Coronary artery (tissue), 2 donors: ENCODE results near the gene ABR.
A peak's percentile ranks its signal among the peaks of the same experiment; 100 is the strongest.
"Not testable (repeated sequence)": the region's sequence is repeated elsewhere in the genome, so short reads cannot be mapped to it uniquely, and the experiment has no call there.

Experiments used
- DNase-seq: peaks from one replicate; pipeline ENCODE4 v3.0.0-alpha.2; 2017; ENCODE audit warnings: low spot score
- H3K27ac ChIP-seq, 2 donors: fragments of 200-600 bp; sonication (generic); one replicate each; pipeline ENCODE4 v1.5.1; 2016 to 2019
- H3K4me3 ChIP-seq: fragments of 200-600 bp; sonication (generic); 2 replicates; pipeline ENCODE4 v1.5.1; 2016; ENCODE audit warnings: mild to moderate bottlenecking, moderate library complexity
- TF ChIP-seq, protein P1 (sequence below): fragments of 200-600 bp; sonication (generic); IDR thresholded peaks from one replicate; pipeline ENCODE4 v1.5.1; 2019; ENCODE audit warnings: antibody characterized with exemption

ABR gene

GRCh38 chr17:1002412-1002753 lies 177.4 kb downstream of the ABR start:
- peak; percentile 77 for DNase-seq
- H3K4me3 ChIP-seq, result peak overlapping the region; percentile 8
- TF ChIP-seq, protein P1, sequence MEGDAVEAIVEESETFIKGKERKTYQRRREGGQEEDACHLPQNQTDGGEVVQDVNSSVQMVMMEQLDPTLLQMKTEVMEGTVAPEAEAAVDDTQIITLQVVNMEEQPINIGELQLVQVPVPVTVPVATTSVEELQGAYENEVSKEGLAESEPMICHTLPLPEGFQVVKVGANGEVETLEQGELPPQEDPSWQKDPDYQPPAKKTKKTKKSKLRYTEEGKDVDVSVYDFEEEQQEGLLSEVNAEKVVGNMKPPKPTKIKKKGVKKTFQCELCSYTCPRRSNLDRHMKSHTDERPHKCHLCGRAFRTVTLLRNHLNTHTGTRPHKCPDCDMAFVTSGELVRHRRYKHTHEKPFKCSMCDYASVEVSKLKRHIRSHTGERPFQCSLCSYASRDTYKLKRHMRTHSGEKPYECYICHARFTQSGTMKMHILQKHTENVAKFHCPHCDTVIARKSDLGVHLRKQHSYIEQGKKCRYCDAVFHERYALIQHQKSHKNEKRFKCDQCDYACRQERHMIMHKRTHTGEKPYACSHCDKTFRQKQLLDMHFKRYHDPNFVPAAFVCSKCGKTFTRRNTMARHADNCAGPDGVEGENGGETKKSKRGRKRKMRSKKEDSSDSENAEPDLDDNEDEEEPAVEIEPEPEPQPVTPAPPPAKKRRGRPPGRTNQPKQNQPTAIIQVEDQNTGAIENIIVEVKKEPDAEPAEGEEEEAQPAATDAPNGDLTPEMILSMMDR, result no peak
- H3K27ac ChIP-seq, result peak overlapping the region; percentile 59 to 92

DNA sequence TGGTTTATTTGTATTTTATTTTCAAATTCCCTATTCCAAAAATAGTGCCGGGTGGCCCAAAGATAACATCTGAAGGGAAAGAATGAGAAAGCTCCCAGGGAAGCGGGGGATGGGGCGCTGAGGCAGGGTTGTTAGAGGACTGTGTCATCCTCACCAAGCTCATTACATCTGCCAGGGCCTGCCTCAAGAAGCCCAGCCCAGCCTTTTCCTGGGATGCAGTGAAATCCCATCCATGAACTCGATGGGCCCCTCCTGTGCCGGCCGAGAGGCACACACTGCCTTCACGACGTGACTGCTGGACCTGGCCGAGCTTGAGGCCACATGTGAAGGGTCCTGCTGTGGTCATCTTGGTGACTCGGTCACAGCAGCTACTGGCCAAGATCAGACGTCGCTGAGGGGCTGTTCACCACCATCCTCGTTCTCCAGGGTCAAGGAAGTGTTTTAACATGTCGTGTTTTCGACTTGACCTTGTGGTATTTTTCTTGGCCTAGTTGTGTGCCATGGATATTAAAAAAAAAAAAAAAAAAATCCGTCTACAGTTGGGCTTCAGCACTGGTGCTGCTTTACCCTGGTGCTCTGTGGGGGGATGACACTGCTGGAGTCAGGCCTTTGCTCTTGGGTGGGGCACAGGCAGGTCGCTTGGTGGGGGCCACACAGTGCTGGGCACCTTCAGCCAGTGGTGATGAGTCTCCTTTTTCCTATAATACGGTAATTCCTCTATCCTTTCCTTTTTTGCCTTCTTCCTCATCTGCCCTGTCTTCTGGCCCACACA lies 178.0 kb downstream of the ABR start:
- Histone ChIP-seq H3K27ac (peak overlapping the region; percentile 59 to 92), H3K4me3 (peak overlapping the region; percentile 8)
- TF ChIP-seq, protein P1, result no peak
- DNase-seq, result peak; percentile 86

- H3K4me3 ChIP-seq, result no peak overlapping the region
- peak; percentile 78 for DNase-seq
- peak overlapping the region; percentile 59 to 92 for H3K27ac ChIP-seq
- TF ChIP-seq, protein P1, result no peak
Measured at GRCh38 chr17:1000597-1001461, 179.0 kb downstream of the ABR start.

DNA sequence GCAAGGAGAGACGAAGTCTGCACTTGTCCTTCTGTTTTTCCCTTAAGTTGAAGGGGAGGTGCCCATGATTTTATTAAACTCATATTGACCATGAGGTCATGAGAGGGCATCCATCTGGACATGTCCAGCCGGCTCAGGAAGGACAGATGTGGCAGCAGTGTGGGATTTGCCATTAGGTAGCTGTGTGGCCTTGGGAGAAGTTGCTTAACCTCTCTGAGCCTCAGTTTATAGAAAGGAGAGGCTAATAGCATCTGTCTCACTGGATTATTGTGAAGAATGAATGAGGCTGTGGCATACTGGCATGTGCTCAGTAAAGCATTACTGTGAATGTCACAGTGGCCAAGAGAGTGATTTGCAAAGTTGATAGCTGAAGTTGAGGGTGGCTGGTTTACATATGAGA lies 181.7 kb downstream of the ABR start:
- TF ChIP-seq, protein P1, result no peak
- peak overlapping the region; percentile 81 for H3K4me3 ChIP-seq
- DNase-seq, result no peak
- H3K27ac ChIP-seq, result no peak overlapping the region

DNA sequence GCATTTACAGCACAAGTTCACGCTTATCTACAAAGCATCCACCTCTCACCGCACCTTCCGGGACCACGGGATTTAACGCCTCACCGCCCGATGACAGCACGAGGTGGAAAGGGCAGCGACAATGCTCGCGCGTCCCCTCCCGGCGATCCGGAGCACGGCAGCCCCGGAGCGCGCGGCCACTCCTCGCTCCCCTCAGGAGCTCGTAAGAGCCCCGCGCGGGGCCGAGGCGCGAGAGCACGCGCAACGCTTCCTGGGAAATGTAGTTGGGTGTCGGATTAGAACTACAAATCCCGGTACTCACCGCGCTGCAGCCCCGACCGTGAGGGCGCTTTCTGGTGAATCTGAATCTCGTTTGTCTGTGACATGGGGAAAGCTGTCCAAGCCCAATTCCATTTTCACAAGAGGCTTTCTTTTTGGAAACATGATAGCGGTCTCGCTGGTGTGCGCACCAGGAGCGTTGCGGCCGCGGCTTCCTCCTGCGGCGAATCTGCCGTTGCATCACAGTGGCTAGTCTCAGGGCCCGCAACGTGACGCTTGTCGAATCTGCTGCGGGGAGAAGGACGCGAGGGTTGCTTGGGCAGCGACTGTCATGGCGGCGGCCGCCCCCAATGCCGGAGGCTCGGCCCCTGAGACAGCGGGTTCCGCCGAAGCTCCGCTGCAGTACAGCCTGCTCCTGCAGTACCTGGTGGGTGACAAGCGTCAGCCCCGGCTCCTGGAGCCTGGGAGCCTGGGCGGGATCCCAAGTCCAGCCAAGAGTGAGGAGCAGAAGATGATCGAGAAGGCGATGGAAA lies 183.0 kb downstream of the ABR start, which contains the start of gene TIMM22:
TSS of gene TIMM22 (plus strand) at position 576 of the 791 bp plus-strand sequence. CDS start at position 590, 14 bp downstream.
- peak; percentile 93 for DNase-seq
- TF ChIP-seq, protein P1, result peak; percentile 77
- H3K27ac ChIP-seq, result peak within 1 kb of the TSS; percentile 71 to 92
- peak within 1 kb of the TSS; percentile 81 for H3K4me3 ChIP-seq

- H3K4me3 ChIP-seq, H3K27ac ChIP-seq, DNase-seq: not testable (repeated sequence)
Measured at GRCh38 chr17:995324-995723, 184.5 kb downstream of the ABR start.

- H3K4me3 ChIP-seq, result no peak overlapping the region
- TF ChIP-seq, protein P1, result no peak
- H3K27ac ChIP-seq, result no peak overlapping the region
- DNase-seq, result no peak
Measured at GRCh38 chr17:992933-993332, 186.8 kb downstream of the ABR start.
